PFSK-1 (cell line): ENCODE results near the gene AMHR2.

Source experiments
- FOXP2 ChIP-seq: optimal IDR thresholded peaks from 2 replicates; pipeline ENCODE3; 2011; ENCODE audit warnings: borderline replicate concordance, control low read depth, inconsistent platforms; ENCODE audit not compliant: insufficient read depth; ENCODE audit errors: extremely low read length, extremely low read depth
- POLR2AphosphoS5 ChIP-seq: IDR thresholded peaks from 2 replicates; pipeline ENCODE4 v1.6.1; 2012; ENCODE audit warnings: low read depth, mild to moderate bottlenecking, control low read depth, low read length, moderate library complexity
- REST ChIP-seq, 2 experiments: IDR thresholded peaks; 2 replicates each; pipeline versions ENCODE4 v1.6.1 to v1.8.0; 2011 to 2012; ENCODE audit warnings: low read depth in 2 of 2, low read length in 2 of 2, control low read depth in 1 of 2, inconsistent platforms in 1 of 2, mild to moderate bottlenecking in 1 of 2, moderate library complexity in 1 of 2; ENCODE audit not compliant: insufficient read depth in 1 of 2
- SIN3A ChIP-seq: IDR thresholded peaks from 2 replicates; pipeline ENCODE4 v1.6.1; 2012; ENCODE audit warnings: mild to moderate bottlenecking, low read length, moderate library complexity, borderline replicate concordance; ENCODE audit not compliant: insufficient read depth
- TAF1 ChIP-seq: IDR thresholded peaks from 2 replicates; pipeline ENCODE4 v1.6.1; 2012; ENCODE audit warnings: low read length, control low read depth, borderline replicate concordance; ENCODE audit not compliant: insufficient read depth

AMHR2 gene

GRCh38 chr12:53464685-53465418 is 41.2 kb downstream of the AMHR2 start:
- TF ChIP-seq POLR2AphosphoS5 (0 out of 2 replicates have a peak, but pooled peaks have one; percentile 18), SIN3A (no peak)

GRCh38 chr12:53465679-53466078 is 42.0 kb downstream of the AMHR2 start:
- no peak for TF ChIP-seq FOXP2
- TF ChIP-seq TAF1, result no peak
- no peak for TF ChIP-seq POLR2AphosphoS5
- no peak for TF ChIP-seq REST (IDR thresholded peaks at IDR 0.05; ENCODE audit: insufficient read depth in 1 of 2, low read depth in 2 of 2, low read length in 2 of 2)
- TF ChIP-seq SIN3A, result no peak

- TF ChIP-seq REST (IDR thresholded peaks at IDR 0.05; ENCODE audit: insufficient read depth in 1 of 2, low read depth in 2 of 2, low read length in 2 of 2), result no peak
- TF ChIP-seq SIN3A, result no peak
- TF ChIP-seq TAF1, result no peak
- TF ChIP-seq POLR2AphosphoS5, result no peak
- no peak for TF ChIP-seq FOXP2
Observed at GRCh38 chr12:53466640-53467039, 43.0 kb downstream of the AMHR2 start.

GRCh38 chr12:53467082-53467481 is 43.4 kb downstream of the AMHR2 start:
- TF ChIP-seq POLR2AphosphoS5, result no peak
- TF ChIP-seq TAF1, result no peak
- no peak for TF ChIP-seq SIN3A
- no peak for TF ChIP-seq REST (IDR thresholded peaks at IDR 0.05; ENCODE audit: insufficient read depth in 1 of 2, low read depth in 2 of 2, low read length in 2 of 2)

- no peak for TF ChIP-seq POLR2AphosphoS5
- no peak for TF ChIP-seq REST (IDR thresholded peaks at IDR 0.05; ENCODE audit: insufficient read depth in 1 of 2, low read depth in 2 of 2, low read length in 2 of 2)
- no peak for TF ChIP-seq FOXP2
- no peak for TF ChIP-seq TAF1
- no peak for TF ChIP-seq SIN3A
Observed at GRCh38 chr12:53467880-53468279, 44.2 kb downstream of the AMHR2 start.
